ENCODE results near the gene TAP2. TPM values are rescaled to one million over a fixed set of nuclear protein-coding genes. Genes with fewer than 3 reads are reported as not detected.

TAP2 gene
- total and polyA plus RNA-seq, 7 donors = 7.6 to 18.5 (median 15.4) TPM

DNA sequence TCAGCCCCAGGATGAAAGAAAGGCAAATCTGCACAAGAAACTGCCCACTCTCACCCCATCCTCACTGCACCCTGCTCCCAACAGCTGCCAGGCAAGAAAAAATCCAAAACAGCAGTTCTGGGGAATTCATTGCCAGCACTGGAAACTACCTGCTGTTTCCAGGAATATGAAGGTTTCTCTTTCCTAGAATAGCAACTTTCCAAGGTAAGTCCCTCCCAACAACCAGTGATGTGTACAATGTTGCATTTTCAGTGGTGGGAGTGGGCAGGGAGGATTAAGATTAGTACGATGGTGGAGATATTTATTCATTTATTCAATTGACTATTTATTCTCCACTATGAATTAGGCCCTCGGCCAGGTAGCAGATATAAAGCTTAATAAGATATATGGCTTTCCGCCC is 11.5 kb downstream of the TAP2 start:
- Histone ChIP-seq H3K9me3 (no peaks in the 10 kb centered on the region), H3K4me3 (no peak overlapping the region), H3K27ac (no peak overlapping the region), H3K27me3 (ENCODE audit: insufficient read depth in 3 of 3, low read length in 2 of 3) (no peaks in the 10 kb centered on the region), H3K4me1 (no peaks in the 10 kb centered on the region), H3K36me3 (ENCODE audit: insufficient read depth in 1 of 2, low read depth in 1 of 2) (peaks cover 0 to 42% of the 10 kb centered on the region in 2 donors)
- intact Hi-C loops (cut with DNase I) = loop anchor here in 1 of 2 donors (5.0 kb wide), 1 partner anchor 40 kb away; no protein-coding TSS in a partner anchor
- 71 to 77% (median 71%) methylated on average over 3 of the region's 3 CpGs for WGBS, 3 donors
- TF ChIP-seq, protein P1, sequence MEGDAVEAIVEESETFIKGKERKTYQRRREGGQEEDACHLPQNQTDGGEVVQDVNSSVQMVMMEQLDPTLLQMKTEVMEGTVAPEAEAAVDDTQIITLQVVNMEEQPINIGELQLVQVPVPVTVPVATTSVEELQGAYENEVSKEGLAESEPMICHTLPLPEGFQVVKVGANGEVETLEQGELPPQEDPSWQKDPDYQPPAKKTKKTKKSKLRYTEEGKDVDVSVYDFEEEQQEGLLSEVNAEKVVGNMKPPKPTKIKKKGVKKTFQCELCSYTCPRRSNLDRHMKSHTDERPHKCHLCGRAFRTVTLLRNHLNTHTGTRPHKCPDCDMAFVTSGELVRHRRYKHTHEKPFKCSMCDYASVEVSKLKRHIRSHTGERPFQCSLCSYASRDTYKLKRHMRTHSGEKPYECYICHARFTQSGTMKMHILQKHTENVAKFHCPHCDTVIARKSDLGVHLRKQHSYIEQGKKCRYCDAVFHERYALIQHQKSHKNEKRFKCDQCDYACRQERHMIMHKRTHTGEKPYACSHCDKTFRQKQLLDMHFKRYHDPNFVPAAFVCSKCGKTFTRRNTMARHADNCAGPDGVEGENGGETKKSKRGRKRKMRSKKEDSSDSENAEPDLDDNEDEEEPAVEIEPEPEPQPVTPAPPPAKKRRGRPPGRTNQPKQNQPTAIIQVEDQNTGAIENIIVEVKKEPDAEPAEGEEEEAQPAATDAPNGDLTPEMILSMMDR (IDR thresholded peaks at IDR 0.05) = no peak
- DNase-seq = no peak
- ATAC-seq = no peak

DNA sequence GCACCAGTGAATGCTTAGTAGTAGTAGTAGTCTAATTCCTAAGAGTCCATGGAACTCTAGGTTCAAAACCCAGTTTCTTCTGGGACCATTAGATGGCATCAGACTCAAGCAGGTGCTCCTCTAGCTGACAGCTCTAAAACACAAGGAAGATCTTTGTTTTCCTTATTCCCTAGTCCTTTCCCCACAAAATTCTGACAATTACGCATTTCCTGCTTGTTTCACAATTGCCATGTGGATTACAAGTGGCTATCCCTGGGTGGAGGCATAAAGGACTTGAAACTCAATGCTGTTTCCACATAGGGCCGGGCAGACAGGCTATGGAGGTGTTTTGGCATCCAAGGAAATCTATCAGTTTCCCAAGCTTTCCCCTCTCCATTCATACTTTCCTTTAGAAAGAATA is 12.6 kb downstream of the TAP2 start:
- ATAC-seq (peak in 2 of 4 donors; percentile 33 to 76), DNase-seq (no peak)
- 34 to 56% (median 42%) methylated on average over 2 of the region's 2 CpGs for WGBS, 3 donors
- intact Hi-C loops (cut with DNase I) = loop anchor here in 1 of 2 donors (5.0 kb wide), 1 partner anchor 41 kb away; no protein-coding TSS in a partner anchor
- Histone ChIP-seq H3K27ac (no peak overlapping the region), H3K27me3 (ENCODE audit: insufficient read depth in 3 of 3, low read length in 2 of 3) (no peaks in the 10 kb centered on the region), H3K4me3 (no peak overlapping the region), H3K4me1 (no peaks in the 10 kb centered on the region), H3K36me3 (ENCODE audit: insufficient read depth in 1 of 2, low read depth in 1 of 2) (peaks cover 0 to 36% of the 10 kb centered on the region in 2 donors), H3K9me3 (no peaks in the 10 kb centered on the region)
- TF ChIP-seq, protein P1 (IDR thresholded peaks at IDR 0.05) = peak; percentile 50

DNA sequence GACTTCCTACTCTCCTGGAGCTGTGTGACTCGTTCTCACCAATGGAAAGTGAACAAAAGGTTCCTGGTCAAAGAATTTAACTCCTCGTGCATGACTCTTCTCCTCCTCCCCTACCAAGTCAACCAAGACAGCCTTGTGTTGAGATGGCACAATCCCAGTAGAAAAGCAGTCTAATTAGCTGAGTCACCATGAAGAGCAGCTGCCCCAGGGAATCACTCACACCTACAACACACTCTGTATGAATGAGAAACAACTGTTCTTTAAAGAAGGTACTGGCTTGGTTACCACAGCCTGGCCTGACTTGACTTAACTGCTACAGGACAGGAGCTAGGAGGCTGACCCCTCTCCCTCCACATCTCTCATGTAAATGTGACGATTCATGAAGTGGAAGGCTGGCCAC is 18.8 kb downstream of the TAP2 start:
- H3K9me3 ChIP-seq = no peaks in the 10 kb centered on the region
- H3K27ac ChIP-seq = no peak overlapping the region
- peaks cover 3% of the 10 kb centered on the region for H3K4me1 ChIP-seq
- H3K27me3 ChIP-seq (ENCODE audit: insufficient read depth in 3 of 3, low read length in 2 of 3) = no peaks in the 10 kb centered on the region
- H3K4me3 ChIP-seq = no peak overlapping the region
- H3K36me3 ChIP-seq (ENCODE audit: insufficient read depth in 1 of 2, low read depth in 1 of 2) = no peaks in the 10 kb centered on the region
- WGBS, 3 donors = 43 to 59% (median 46%) methylated on average over 3 of the region's 3 CpGs
- ATAC-seq (peak; percentile 64 to 83 (median 80)), DNase-seq (no peak)
- TF ChIP-seq, protein P1 (IDR thresholded peaks at IDR 0.05) = no peak
- intact Hi-C loops (cut with DNase I) = no loop called here

DNA sequence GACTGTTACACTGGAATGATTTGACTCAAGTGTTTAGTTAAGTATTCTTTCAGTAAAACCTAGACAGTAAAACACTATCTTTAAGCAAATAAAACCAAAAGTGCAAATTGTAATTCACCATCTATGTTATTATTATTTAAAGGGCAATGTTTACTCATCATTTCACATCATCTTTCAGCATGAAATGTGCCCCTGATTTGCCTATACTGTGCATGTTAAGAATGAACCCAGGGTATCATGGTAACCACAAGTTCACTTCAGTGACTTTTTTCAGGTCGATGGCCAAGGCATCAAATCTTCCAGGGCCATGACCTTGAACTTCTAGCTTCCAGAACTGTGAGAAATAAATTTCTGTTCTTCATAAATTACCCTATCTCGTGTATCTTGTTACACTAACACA is 19.7 kb downstream of the TAP2 start:
- Histone ChIP-seq H3K36me3 (ENCODE audit: insufficient read depth in 1 of 2, low read depth in 1 of 2) (no peaks in the 10 kb centered on the region), H3K4me1 (peaks cover 3% of the 10 kb centered on the region), H3K27ac (no peak overlapping the region), H3K27me3 (ENCODE audit: insufficient read depth in 3 of 3, low read length in 2 of 3) (no peaks in the 10 kb centered on the region), H3K9me3 (no peaks in the 10 kb centered on the region), H3K4me3 (no peak overlapping the region)
- ATAC-seq (no peak), DNase-seq (no peak)
- intact Hi-C loops (cut with DNase I) = no loop called here
- WGBS, 3 donors = 61 to 73% (median 71%) methylated on average over 2 of the region's 2 CpGs
- TF ChIP-seq, protein P1 (IDR thresholded peaks at IDR 0.05) = no peak

DNA sequence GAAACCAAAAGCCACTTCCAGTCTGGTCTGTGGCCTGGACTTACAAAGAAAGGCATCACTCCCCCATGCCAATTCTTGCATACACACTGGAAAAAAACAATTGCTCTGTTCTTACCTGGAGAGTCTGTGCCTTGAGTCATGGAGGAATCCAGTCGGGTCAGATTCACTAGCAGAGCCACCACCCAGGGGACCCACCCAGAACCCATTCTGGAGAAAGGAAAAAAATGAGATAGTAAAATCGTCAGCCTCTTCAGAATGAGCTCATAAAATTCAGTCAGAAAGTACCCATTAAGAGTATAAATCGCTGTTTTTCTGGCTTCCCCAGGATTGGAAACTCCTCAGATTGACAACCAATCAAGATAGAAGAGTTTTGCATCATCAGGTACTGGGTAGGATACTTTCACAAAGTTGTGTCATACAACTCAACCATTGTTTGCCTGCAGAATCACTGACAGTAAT is 21.8 kb downstream of the TAP2 start, which contains the start of gene HLA-DOB:
Gene HLA-DOB, minus strand, starts transcription at position 257 of the 459 bp plus-strand sequence. Its CDS starts 51 bp downstream, at position 206.
- DNase-seq (no peak), ATAC-seq (peak in 3 of 4 donors; percentile 34 to 56 (median 50))
- 37 to 49% (median 44%) methylated on average over 3 of the region's 3 CpGs for WGBS, 3 donors
- Histone ChIP-seq H3K4me1 (peaks cover 3% of the 10 kb centered on the region), H3K27ac (no peak within 1 kb of the TSS), H3K9me3 (no peaks in the 10 kb centered on the region), H3K27me3 (ENCODE audit: insufficient read depth in 3 of 3, low read length in 2 of 3) (no peaks in the 10 kb centered on the region), H3K4me3 (no peak within 1 kb of the TSS), H3K36me3 (ENCODE audit: insufficient read depth in 1 of 2, low read depth in 1 of 2) (no peaks in the 10 kb centered on the region)
- intact Hi-C loops (cut with DNase I) = no loop called here
- TF ChIP-seq, protein P1 (IDR thresholded peaks at IDR 0.05) = no peak
